HUES64 (cell line): ENCODE measurements around the gene TLE4.

Experiments used
- H3K27ac ChIP-seq: 2 replicates; pipeline ENCODE4 v1.7.0; 2013; ENCODE audit warnings: low read depth, low read length, inconsistent platforms
- H3K27me3 ChIP-seq: 2 replicates; pipeline ENCODE4 v1.6.1; 2013; ENCODE audit warnings: mild to moderate bottlenecking, low read length; ENCODE audit not compliant: insufficient read depth
- H3K36me3 ChIP-seq: 2 replicates; pipeline ENCODE4 v1.6.1; 2013; ENCODE audit warnings: mild to moderate bottlenecking, low read length; ENCODE audit not compliant: insufficient read depth
- H3K4me1 ChIP-seq: 2 replicates; pipeline ENCODE4 v1.6.1; 2013; ENCODE audit warnings: mild to moderate bottlenecking, low read length, moderate library complexity; ENCODE audit not compliant: insufficient read depth
- H3K4me3 ChIP-seq: 2 replicates; pipeline ENCODE4 v1.5.1; 2013; ENCODE audit warnings: mild to moderate bottlenecking, low read length, moderate library complexity
- H3K9ac ChIP-seq: 2 replicates; pipeline ENCODE4 v1.6.1; 2013; ENCODE audit warnings: mild to moderate bottlenecking, low read depth, low read length
- H3K9me3 ChIP-seq: 2 replicates; pipeline ENCODE4 v1.6.1; 2013; ENCODE audit warnings: low read depth, low read length; ENCODE audit not compliant: insufficient read depth
- WGBS: fragments of 150-250, 120-280 bp; methylation state at CpG from one replicate; pipeline ENCODE4 v1.1.7; 2013; ENCODE audit warnings: missing lambda C conversion rate; 5-methylcytosine and 5-hydroxymethylcytosine counted together

The TLE4 gene

DNA sequence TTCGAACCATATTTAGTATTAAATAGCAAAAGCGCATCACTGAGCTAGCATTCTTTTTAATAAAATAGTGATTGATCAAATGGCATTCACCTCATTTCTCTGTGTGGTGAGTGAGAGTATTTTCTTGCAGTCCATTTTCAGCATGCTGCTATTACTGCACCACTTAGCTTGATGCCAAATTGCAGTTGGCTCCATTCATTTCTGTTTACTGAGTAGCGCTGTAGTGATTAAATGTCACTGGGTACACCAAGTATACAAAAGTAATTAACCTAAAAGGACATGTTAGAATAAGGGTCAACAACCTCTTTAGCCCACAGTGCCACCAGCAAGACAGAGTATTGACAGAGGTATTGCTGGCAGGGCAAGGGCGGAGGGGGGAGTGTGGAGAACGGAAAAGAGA, 122.0 kb downstream of the TLE4 start:
- 83% methylated on average over 5 of the region's 5 CpGs for WGBS
- H3K4me1 ChIP-seq: peaks cover 61% of the 10 kb centered on the region

DNA sequence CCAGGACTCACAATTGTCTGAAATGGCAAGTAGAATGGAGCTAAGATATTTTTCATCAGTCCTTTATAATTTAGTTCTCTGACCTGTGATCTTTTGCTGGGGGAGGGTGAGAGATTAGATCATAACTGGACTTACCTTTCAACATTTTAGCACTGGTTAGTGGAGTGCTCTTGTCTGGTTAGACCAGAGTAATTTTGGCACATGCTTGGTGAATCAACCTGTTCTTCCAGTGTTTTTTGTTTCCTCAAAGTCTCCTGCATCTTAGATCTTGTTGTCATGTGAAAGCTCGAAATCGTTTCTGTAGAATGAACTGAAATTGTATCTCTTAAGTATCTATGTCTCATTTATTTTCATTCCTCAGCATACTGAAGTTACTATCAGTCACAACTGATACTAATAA, 122.4 kb downstream of the TLE4 start:
- H3K27me3 ChIP-seq: no peaks in the 10 kb centered on the region
- H3K36me3 ChIP-seq: no peaks in the 10 kb centered on the region
- peak overlapping the region; percentile 83 for H3K27ac ChIP-seq
- no peak overlapping the region for H3K4me3 ChIP-seq
- peaks cover 61% of the 10 kb centered on the region for H3K4me1 ChIP-seq
- WGBS: 80% methylated on average over 1 of the region's 2 CpGs
- peak overlapping the region; percentile 26; the same call in 1 of the 2 replicates for H3K9ac ChIP-seq
- no peaks in the 10 kb centered on the region for H3K9me3 ChIP-seq

More for the DNA sequence above, 122.0 kb downstream of the TLE4 start:
- H3K27me3 ChIP-seq: no peaks in the 10 kb centered on the region
- H3K27ac ChIP-seq: peak overlapping the region; percentile 57; the same call in 1 of the 2 replicates
- no peak overlapping the region for H3K4me3 ChIP-seq
- no peaks in the 10 kb centered on the region for H3K36me3 ChIP-seq
- H3K9ac ChIP-seq: no peak overlapping the region
- H3K9me3 ChIP-seq: no peaks in the 10 kb centered on the region

DNA sequence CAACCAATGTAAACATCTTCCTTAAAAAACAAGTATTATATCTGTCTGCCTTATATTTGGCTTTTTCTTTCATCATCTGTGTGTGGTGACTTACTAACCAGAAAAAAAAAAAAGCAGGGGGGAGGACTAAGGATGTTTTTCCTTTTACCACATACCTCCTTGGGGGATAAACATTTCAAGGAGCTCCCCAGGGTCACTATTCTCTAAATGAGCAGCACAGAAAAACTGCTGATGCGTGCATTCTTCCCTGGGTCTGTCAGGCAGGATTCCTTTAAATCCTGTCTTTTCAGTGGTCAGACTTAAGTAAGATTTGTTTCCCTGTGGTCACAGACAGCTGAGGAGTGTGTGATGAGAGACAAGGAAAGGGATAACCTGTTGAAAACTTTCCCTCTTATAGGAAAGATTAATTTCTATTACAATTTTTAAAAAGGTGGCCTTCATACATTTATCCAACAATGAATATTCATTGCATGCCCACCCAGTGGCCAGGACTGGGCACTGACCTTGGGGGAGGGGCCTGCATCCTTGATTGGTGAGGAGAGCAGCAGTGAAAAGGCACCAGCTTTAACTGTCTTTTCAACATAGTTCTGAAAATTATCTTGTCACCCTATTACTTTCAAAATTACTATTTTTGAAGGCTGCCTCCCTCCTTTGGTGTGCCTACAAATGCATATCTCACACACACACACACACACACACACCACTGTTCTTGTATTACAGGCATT, 123.1 kb downstream of the TLE4 start:
- 9% methylated on average over 1 of the region's 1 CpG for WGBS
- H3K27me3 ChIP-seq: no peaks in the 10 kb centered on the region
- no peak overlapping the region for H3K9ac ChIP-seq
- no peak overlapping the region for H3K4me3 ChIP-seq
- peak overlapping the region; percentile 83 for H3K27ac ChIP-seq
- no peaks in the 10 kb centered on the region for H3K9me3 ChIP-seq
- peaks cover 61% of the 10 kb centered on the region for H3K4me1 ChIP-seq
- no peaks in the 10 kb centered on the region for H3K36me3 ChIP-seq

DNA sequence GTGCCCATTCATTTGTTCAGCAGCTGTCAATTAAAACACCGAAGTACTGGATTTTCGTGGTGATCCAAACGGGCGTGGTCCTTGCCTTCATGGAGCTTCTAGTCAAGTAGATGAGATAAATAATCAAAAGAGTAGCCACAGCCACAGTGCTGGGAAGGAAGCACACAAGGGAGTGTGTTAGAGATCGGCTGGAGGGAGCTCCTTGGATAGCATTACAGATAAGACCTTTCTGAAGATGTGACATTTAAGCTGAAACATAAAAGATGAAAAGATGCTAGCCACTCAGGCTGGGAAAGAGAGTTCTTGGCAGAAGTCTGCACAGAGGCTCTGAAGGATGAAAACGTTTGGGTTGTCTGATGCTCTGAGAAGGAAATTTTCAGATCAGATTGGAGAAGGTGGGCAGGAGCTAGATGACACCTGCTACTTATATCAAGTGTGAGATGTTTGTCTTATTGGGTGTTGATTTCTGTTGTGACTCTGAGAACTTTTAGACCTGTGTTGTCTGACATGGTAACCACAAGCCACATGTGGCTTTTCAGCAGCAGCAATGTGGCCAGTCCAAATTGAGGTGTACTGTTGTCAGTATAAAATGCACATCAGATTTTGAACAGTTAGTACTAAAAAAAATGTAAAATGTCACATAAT, 123.9 kb downstream of the TLE4 start:
- no peaks in the 10 kb centered on the region for H3K27me3 ChIP-seq
- H3K27ac ChIP-seq: peak overlapping the region; percentile 83; the same call in 1 of the 2 replicates
- no peak overlapping the region for H3K4me3 ChIP-seq
- peaks cover 61% of the 10 kb centered on the region for H3K4me1 ChIP-seq
- no peak overlapping the region for H3K9ac ChIP-seq
- 91% methylated on average over 6 of the region's 6 CpGs for WGBS
- no peaks in the 10 kb centered on the region for H3K9me3 ChIP-seq
- no peaks in the 10 kb centered on the region for H3K36me3 ChIP-seq

DNA sequence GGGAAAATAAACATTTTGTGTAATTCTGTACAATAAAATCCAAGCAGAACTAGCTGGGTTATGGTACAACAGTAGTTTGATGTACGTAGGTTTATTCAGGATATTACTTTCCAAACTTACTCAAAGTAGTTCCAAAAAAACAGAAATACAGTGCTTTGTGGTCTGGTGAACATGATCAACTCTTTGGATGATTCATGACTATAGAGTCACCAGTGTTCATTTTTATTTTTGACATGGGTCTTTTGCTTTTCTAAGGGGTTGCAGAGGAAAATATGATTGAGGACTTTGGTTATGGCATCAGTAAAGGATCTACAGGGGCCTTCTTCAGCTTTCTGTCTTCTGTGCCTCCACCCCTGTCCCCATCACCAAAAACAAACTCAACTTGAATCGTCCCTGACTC, 127.2 kb downstream of the TLE4 start:
- Histone ChIP-seq H3K27ac (no peak overlapping the region), H3K36me3 (no peaks in the 10 kb centered on the region), H3K9me3 (no peaks in the 10 kb centered on the region), H3K9ac (no peak overlapping the region), H3K4me1 (peaks cover 35% of the 10 kb centered on the region), H3K27me3 (no peaks in the 10 kb centered on the region), H3K4me3 (no peak overlapping the region)
- 80% methylated on average over 1 of the region's 2 CpGs for WGBS

DNA sequence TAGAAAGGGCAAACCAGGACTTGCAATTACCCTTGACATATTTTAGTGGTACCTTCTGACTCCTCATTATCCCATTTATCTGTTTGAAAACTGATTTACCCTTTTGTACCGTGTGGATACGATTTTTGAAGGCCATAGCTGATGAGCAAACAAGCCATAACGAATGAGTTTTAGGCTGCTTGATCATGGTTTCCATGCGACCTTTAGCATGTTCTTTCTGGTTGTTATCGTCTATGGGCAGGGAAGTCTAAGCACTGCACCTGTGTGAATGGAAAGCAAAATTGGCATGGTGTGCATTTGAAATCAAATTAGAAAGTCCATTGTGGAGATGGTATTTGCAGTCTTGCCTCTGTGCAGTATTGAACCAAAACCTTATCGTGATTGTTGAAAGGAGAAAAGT, 127.7 kb downstream of the TLE4 start:
- WGBS: 97% methylated on average over 6 of the region's 6 CpGs
- H3K9me3 ChIP-seq: no peaks in the 10 kb centered on the region

DNA sequence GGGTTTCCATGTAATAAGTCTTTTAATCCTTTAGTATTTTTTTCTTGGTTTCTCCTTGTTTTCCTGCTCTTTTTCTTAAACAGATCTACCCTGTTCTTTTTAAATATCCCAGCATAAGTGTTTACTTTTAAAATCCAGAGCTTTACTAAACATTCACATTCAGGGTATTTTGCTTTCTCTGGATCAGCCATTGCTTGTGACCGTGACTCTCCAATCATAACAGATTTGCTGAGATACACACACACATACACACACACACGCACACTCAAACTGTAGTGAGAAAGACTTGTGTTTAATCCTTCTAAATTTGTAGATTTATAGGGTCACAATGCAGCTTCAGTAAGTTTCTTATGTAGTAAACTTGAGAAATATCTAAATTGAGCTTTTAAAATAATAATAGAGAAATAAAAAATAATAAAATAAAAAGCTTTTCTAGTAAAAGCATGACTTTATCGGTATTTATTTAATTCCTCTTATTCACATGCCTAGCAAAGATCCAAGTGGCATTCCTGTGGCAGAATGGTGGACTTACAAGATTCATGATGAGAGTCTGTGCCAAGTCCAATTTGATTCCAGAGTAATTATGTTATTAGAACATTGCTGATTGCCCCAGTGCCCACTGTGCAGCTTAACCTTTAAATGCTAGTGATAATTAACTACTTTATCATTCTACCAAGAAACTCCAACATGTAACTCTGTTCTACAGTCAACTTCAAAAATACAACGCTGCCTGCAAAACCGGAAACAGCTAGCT, 129.0 kb downstream of the TLE4 start:
- no peaks in the 10 kb centered on the region for H3K9me3 ChIP-seq
- H3K27ac ChIP-seq: no peak overlapping the region
- H3K36me3 ChIP-seq: peaks cover 14% of the 10 kb centered on the region
- H3K4me3 ChIP-seq: no peak overlapping the region
- no peaks in the 10 kb centered on the region for H3K27me3 ChIP-seq
- 88% methylated on average over 1 of the region's 5 CpGs for WGBS
- peaks cover 17% of the 10 kb centered on the region for H3K4me1 ChIP-seq
- no peak overlapping the region for H3K9ac ChIP-seq

More for the DNA sequence above, 127.7 kb downstream of the TLE4 start:
- Histone ChIP-seq H3K27ac (no peak overlapping the region), H3K4me3 (no peak overlapping the region), H3K27me3 (no peaks in the 10 kb centered on the region), H3K36me3 (peaks cover 2% of the 10 kb centered on the region; the same call in 1 of the 2 replicates), H3K4me1 (peaks cover 30% of the 10 kb centered on the region), H3K9ac (no peak overlapping the region)

DNA sequence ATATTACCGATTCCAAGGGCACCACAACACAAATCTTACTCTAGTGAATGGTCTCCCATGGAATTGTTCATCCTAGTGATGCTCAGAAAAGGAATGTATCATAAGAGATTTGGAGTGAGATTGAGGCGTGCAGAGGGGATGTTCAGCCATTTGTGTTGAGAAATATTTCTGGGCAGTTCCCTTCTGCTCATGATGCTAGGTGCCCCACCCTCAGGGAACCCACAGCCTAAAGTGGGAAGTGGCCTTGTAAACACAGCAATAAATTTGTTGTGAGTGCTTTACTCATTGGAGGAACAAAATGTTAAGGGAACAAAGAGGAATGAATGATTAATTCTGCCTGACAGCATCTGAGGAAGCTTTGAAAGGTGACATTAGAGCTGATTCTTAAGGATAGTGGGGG, 129.9 kb downstream of the TLE4 start:
- H3K27ac ChIP-seq: no peak overlapping the region
- H3K27me3 ChIP-seq: no peaks in the 10 kb centered on the region
- H3K36me3 ChIP-seq: peaks cover 23% of the 10 kb centered on the region
- no peak overlapping the region for H3K4me3 ChIP-seq
- H3K9ac ChIP-seq: no peak overlapping the region
- H3K4me1 ChIP-seq: peaks cover 8% of the 10 kb centered on the region
- H3K9me3 ChIP-seq: no peaks in the 10 kb centered on the region
- 100% methylated on average over 2 of the region's 2 CpGs for WGBS

DNA sequence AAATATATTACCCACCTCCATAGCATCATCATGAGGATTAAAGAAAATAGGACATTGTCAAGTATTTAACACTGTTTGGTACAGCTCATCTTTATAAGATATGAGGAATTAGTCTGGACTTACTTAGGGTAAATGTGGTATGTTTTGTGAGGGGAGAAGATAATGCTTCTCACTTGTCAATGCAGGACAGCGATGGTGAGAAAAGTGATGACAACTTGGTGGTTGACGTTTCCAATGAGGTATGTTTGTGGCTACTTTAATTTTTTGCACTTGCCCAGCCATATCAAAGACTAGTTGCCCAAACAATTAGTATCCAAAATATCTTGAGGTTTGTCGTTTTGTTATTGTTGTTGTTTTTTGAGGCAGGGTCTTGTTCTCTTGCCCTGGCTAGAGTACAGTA, 133.9 kb downstream of the TLE4 start:
- Histone ChIP-seq H3K4me3 (no peak overlapping the region), H3K9ac (no peak overlapping the region), H3K27me3 (no peaks in the 10 kb centered on the region), H3K9me3 (no peaks in the 10 kb centered on the region), H3K4me1 (peaks cover 10% of the 10 kb centered on the region; the same call in 1 of the 2 replicates), H3K27ac (no peak overlapping the region), H3K36me3 (peaks cover 62% of the 10 kb centered on the region)
- WGBS: 94% methylated on average over 3 of the region's 3 CpGs

DNA sequence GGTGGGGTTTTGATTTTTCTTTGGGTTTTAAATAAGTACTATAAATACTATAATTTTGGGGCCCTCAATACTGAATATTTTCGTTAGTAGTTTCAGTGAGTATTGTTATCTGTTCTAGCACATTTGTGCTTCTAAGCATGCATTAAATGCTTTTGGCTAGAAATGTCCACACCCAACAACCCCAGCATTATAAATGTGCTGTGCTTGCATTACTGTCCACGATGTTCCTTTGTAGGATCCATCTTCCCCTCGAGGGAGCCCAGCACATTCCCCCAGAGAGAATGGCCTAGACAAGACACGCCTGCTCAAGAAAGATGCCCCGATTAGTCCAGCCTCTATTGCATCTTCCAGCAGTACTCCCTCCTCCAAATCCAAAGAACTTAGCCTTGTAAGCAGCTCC, 134.7 kb downstream of the TLE4 start:
- Histone ChIP-seq H3K27me3 (no peaks in the 10 kb centered on the region), H3K9me3 (no peaks in the 10 kb centered on the region), H3K4me1 (peaks cover 10% of the 10 kb centered on the region; the same call in 1 of the 2 replicates), H3K27ac (no peak overlapping the region), H3K9ac (no peak overlapping the region), H3K4me3 (no peak overlapping the region), H3K36me3 (peaks cover 70% of the 10 kb centered on the region)
- 97% methylated on average over 5 of the region's 5 CpGs for WGBS

DNA sequence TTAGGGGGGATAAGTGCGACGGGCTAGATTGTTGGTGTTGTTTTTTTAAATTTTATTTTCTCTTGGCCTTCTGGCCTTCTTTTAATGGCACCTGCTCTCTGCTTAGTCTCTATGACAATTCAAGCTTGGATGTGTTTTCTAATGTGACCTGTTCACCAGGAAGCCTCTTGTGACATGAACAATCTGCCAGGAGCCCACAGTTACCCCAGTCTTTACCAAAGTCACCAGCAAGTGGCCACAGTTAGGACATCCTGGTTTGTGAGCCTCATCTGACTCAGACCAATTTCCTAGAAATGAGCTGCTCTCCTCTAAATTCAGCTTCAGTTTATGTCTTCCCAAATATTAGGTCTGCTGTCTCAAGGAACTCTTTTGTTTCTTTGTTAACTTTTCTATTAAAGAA, 135.8 kb downstream of the TLE4 start:
- Histone ChIP-seq H3K27ac (no peak overlapping the region), H3K27me3 (no peaks in the 10 kb centered on the region), H3K4me3 (no peak overlapping the region), H3K36me3 (peaks cover 81% of the 10 kb centered on the region), H3K9me3 (no peaks in the 10 kb centered on the region), H3K4me1 (peaks cover 10% of the 10 kb centered on the region; the same call in 1 of the 2 replicates), H3K9ac (no peak overlapping the region)
- 98% methylated on average over 2 of the region's 2 CpGs for whole genome bisulfite sequencing
